GM12874 (cell line): Measurements from ENCODE around the gene IZUMO1.

Experiments
- CTCF ChIP-seq: IDR thresholded peaks from 2 replicates; pipeline ENCODE4 v1.5.1; 2011; ENCODE audit warnings: low read depth, mild to moderate bottlenecking, control low read depth, low read length, moderate library complexity; ENCODE audit not compliant: insufficient read depth

Gene IZUMO1

GRCh38 chr19:48745208-48745995 lies 1.3 kb downstream of the IZUMO1 start:
- no peak for TF ChIP-seq CTCF

GRCh38 chr19:48742096-48742495 lies 4.6 kb downstream of the IZUMO1 start:
- no peak for TF ChIP-seq CTCF

GRCh38 chr19:48741129-48741999 lies 5.3 kb downstream of the IZUMO1 start:
- no peak for TF ChIP-seq CTCF

GRCh38 chr19:48740164-48740972 lies 6.3 kb downstream of the IZUMO1 start, which contains the start of gene RASIP1:
TSS of gene RASIP1 (minus strand) at chr19:48740610. CDS start at chr19:48740282, 328 bp downstream.
- no peak for TF ChIP-seq CTCF

- no peak for TF ChIP-seq CTCF
Measured at GRCh38 chr19:48739404-48740163, 7.1 kb downstream of the IZUMO1 start.

GRCh38 chr19:48738557-48739403 lies 7.9 kb downstream of the IZUMO1 start:
- peak; percentile 37 for TF ChIP-seq CTCF
